Astrocyte (in vitro differentiated cells and primary cell): ENCODE data around the gene HERC2. TPM values are rescaled to one million over a fixed set of nuclear protein-coding genes. Genes with fewer than 3 reads are reported as not detected.
A peak's percentile ranks its signal among the peaks of the same experiment; 100 is the strongest.

Experiments used
- DNase-seq: peaks from one replicate; pipeline ENCODE4 v3.0.0-alpha.2; 2010; ENCODE audit warnings: low read depth
- FAIRE-seq: peaks from 2 replicates; lab custom pipeline; 2011; peaks lifted over from hg19 to GRCh38; lab: Jason Lieb, UNC
- H2AFZ ChIP-seq: 2 replicates; pipeline ENCODE4 v1.6.0; 2012; ENCODE audit warnings: low read depth, low read length, inconsistent platforms
- H3K27ac ChIP-seq: 2 replicates; pipeline ENCODE4 v1.5.1; 2011; ENCODE audit warnings: low read depth, low read length, inconsistent platforms
- H3K27me3 ChIP-seq: 2 replicates; pipeline ENCODE4 v1.6.0; 2011; ENCODE audit warnings: low read length, inconsistent platforms; ENCODE audit not compliant: insufficient read depth
- H3K36me3 ChIP-seq: 2 replicates; pipeline ENCODE4 v1.5.1; 2011; ENCODE audit warnings: low read length, inconsistent platforms; ENCODE audit not compliant: insufficient read depth
- H3K4me1 ChIP-seq: 2 replicates; pipeline ENCODE4 v1.5.1; 2011; ENCODE audit warnings: low read length, inconsistent platforms; ENCODE audit not compliant: insufficient read depth
- H3K4me2 ChIP-seq: 2 replicates; pipeline ENCODE4 v1.6.0; 2012; ENCODE audit warnings: low read length, inconsistent platforms
- H3K4me3 ChIP-seq: 2 replicates; pipeline ENCODE4 v1.5.1; 2011; ENCODE audit warnings: low read depth, mild to moderate bottlenecking, low read length, inconsistent platforms; ENCODE audit not compliant: insufficient read depth
- H3K79me2 ChIP-seq: 2 replicates; pipeline ENCODE4 v1.6.0; 2012; ENCODE audit warnings: mild to moderate bottlenecking, low read length, inconsistent platforms; ENCODE audit not compliant: insufficient read depth
- H3K9ac ChIP-seq: 2 replicates; pipeline ENCODE4 v1.6.0; 2012; ENCODE audit warnings: mild to moderate bottlenecking, low read length, inconsistent platforms
- H3K9me3 ChIP-seq: 2 replicates; pipeline ENCODE4 v1.5.1; 2012; ENCODE audit warnings: low read depth, mild to moderate bottlenecking, low read length, inconsistent platforms; ENCODE audit not compliant: insufficient read depth
- H4K20me1 ChIP-seq: 2 replicates; pipeline ENCODE4 v1.6.0; 2012; ENCODE audit warnings: low read length, inconsistent platforms; ENCODE audit not compliant: insufficient read depth
- H3K27ac Mint-ChIP-seq: one replicate; pipeline ENCODE4 v1.8.0; 2021; ENCODE audit warnings: mild to moderate bottlenecking, mixed read lengths; ENCODE audit not compliant: unreplicated experiment
- H3K27me3 Mint-ChIP-seq: one replicate; pipeline ENCODE4 v1.8.0; 2021; ENCODE audit warnings: low read depth, mixed read lengths; ENCODE audit not compliant: unreplicated experiment
- H3K36me3 Mint-ChIP-seq: one replicate; pipeline ENCODE4 v1.8.0; 2021; ENCODE audit warnings: low read depth, mixed read lengths; ENCODE audit not compliant: unreplicated experiment
- H3K4me1 Mint-ChIP-seq: one replicate; pipeline ENCODE4 v1.8.0; 2021; ENCODE audit warnings: low read depth, mixed read lengths; ENCODE audit not compliant: unreplicated experiment
- H3K4me3 Mint-ChIP-seq: one replicate; pipeline ENCODE4 v1.8.0; 2021; ENCODE audit warnings: mild to moderate bottlenecking, moderate library complexity, mixed read lengths; ENCODE audit not compliant: unreplicated experiment
- H3K9me3 Mint-ChIP-seq: one replicate; pipeline ENCODE4 v1.8.0; 2021; ENCODE audit warnings: mild to moderate bottlenecking, mixed read lengths; ENCODE audit not compliant: unreplicated experiment
- CTCF ChIP-seq: IDR thresholded peaks from 2 replicates; pipeline ENCODE4 v1.5.1; 2011; ENCODE audit warnings: low read depth, mild to moderate bottlenecking, inconsistent platforms, low read length, moderate library complexity; ENCODE audit not compliant: insufficient read depth
- EZH2 ChIP-seq: IDR thresholded peaks from 2 replicates; pipeline ENCODE4 v1.6.1; 2012; ENCODE audit warnings: mild to moderate bottlenecking, low read length, inconsistent platforms; ENCODE audit not compliant: insufficient read depth
- total RNA-seq: library from RNA; stranded (reverse); gene quantifications from 2 replicates; pipeline ENCODE4 v1.2.1, GENCODE V29; 2021

Gene HERC2
- total RNA-seq, 1 donor from 2014 or later = 61.5 TPM

- H3K27ac Mint-ChIP-seq = peak within 1 kb of the TSS; percentile 56
- H3K9me3 Mint-ChIP-seq = no peaks in the 10 kb centered on the region
- no peaks in the 10 kb centered on the region for H3K79me2 ChIP-seq
- TF ChIP-seq CTCF (no peak), EZH2 (peak; percentile 51)
- peaks cover 20% of the 10 kb centered on the region for H3K27me3 ChIP-seq
- FAIRE-seq (no peak), DNase-seq (peak; percentile 40)
- peak within 1 kb of the TSS; percentile 70 for H3K4me2 ChIP-seq
- peak within 1 kb of the TSS; percentile 25 for H3K4me3 ChIP-seq
- H3K36me3 Mint-ChIP-seq = no peaks in the 10 kb centered on the region
- no peaks in the 10 kb centered on the region for H3K9me3 ChIP-seq
- H2AFZ ChIP-seq = peak within 1 kb of the TSS; percentile 58
- peaks cover 13% of the 10 kb centered on the region for H3K4me1 Mint-ChIP-seq
- peaks cover 12% of the 10 kb centered on the region for H4K20me1 ChIP-seq
- H3K36me3 ChIP-seq = no peaks in the 10 kb centered on the region
- peaks cover 42% of the 10 kb centered on the region for H3K27me3 Mint-ChIP-seq
- peak within 1 kb of the TSS; percentile 0 for H3K9ac ChIP-seq
- H3K4me1 ChIP-seq = peaks cover 22% of the 10 kb centered on the region
- no peak within 1 kb of the TSS for H3K27ac ChIP-seq
- H3K4me3 Mint-ChIP-seq = peak within 1 kb of the TSS; percentile 76
Measured at GRCh38 chr15:28098766-28099554, 223.0 kb downstream of the HERC2 start, which contains the start of gene OCA2. TSS of gene OCA2 (minus strand) at chr15:28099315. CDS start at chr15:28081874, 17,441 bp downstream.

DNA sequence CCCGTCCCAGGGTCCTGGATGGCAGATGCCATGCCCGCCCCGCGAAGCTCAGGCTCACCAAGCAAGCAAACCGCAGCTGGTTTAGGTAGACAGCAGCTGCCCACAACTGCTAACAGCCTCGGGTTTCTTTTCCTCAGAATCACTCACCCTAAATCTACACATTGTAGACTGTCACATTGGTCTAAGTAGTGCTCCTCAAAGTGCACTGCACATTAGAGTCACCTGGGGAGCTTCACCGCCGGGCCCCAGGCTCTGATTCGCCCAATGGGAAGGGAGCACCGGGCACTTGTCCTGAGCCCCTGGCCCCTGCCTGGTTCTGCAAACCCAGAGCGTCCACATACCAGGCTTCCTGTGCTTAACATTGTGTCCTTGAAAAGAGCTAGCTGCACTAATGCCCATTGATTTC is 223.6 kb downstream of the HERC2 start:
- no peaks in the 10 kb centered on the region for H3K9me3 ChIP-seq
- H3K9me3 Mint-ChIP-seq = no peaks in the 10 kb centered on the region
- FAIRE-seq = no peak
- no peaks in the 10 kb centered on the region for H3K79me2 ChIP-seq
- TF ChIP-seq CTCF (no peak), EZH2 (no peak)
- no peak overlapping the region for H2AFZ ChIP-seq
- no peak overlapping the region for H3K9ac ChIP-seq
- H3K4me1 Mint-ChIP-seq = peaks cover 13% of the 10 kb centered on the region
- no peak overlapping the region for H3K27ac ChIP-seq
- peaks cover 1% of the 10 kb centered on the region for H3K36me3 Mint-ChIP-seq
- H3K36me3 ChIP-seq = no peaks in the 10 kb centered on the region
- peak overlapping the region; percentile 76 for H3K4me3 Mint-ChIP-seq
- peaks cover 22% of the 10 kb centered on the region for H3K4me1 ChIP-seq
- peaks cover 47% of the 10 kb centered on the region for H3K27me3 Mint-ChIP-seq
- no peak overlapping the region for H3K27ac Mint-ChIP-seq
- DNase-seq = no peak
- no peak overlapping the region for H3K4me3 ChIP-seq
- peak overlapping the region; percentile 70 for H3K4me2 ChIP-seq
- peaks cover 20% of the 10 kb centered on the region for H3K27me3 ChIP-seq
- H4K20me1 ChIP-seq = peaks cover 12% of the 10 kb centered on the region
